Ovary (tissue), 9 donors: ENCODE results near the gene CITED4. TPM values are rescaled to one million over a fixed set of nuclear protein-coding genes. Genes with fewer than 3 reads are reported as not detected.

Source experiments
- DNase-seq, 5 donors: peaks; one replicate each; pipeline ENCODE4 v3.0.0-alpha.2; 2019 to 2020
- H3K27ac ChIP-seq, 2 donors: fragments of 200-600 bp; one replicate each; pipeline versions ENCODE4 v1.5.1 to v1.8.0; 2019 to 2022
- H3K27me3 ChIP-seq: fragments of 200-600 bp; one replicate; pipeline ENCODE4 v1.8.0; 2022
- H3K36me3 ChIP-seq: fragments of 200-600 bp; sonication (generic); one replicate; pipeline ENCODE4 v1.5.1; 2019
- H3K4me1 ChIP-seq: one replicate; pipeline ENCODE4 v1.8.1; 2013; ENCODE audit warnings: mild to moderate bottlenecking, moderate library complexity; ENCODE audit not compliant: insufficient read depth
- H3K4me3 ChIP-seq: fragments of 200-600 bp; sonication (generic); one replicate; pipeline ENCODE4 v1.5.1; 2017
- H3K9me3 ChIP-seq, 2 donors: fragments of 200-600 bp in 1 of 2; sonication (generic) in 1 of 2; one replicate each; pipeline versions ENCODE4 v1.5.1 to v1.8.1; 2013 to 2019; ENCODE audit warnings: mild to moderate bottlenecking in 1 of 2, moderate library complexity in 1 of 2
- CTCF ChIP-seq, 3 donors: fragments of 450-650 bp in 2 of 3; fragments of 200-600 bp in 1 of 3; IDR thresholded peaks; one replicate each; pipeline versions ENCODE4 v1.5.1 to v1.8.0; 2016 to 2022; ENCODE audit warnings: antibody characterized with exemption in 3 of 3, mild to moderate bottlenecking in 1 of 3
- EP300 ChIP-seq: sonication (generic); formaldehyde crosslinking; IDR thresholded peaks from one replicate; pipeline ENCODE4 v1.6.1; 2017; ENCODE audit warnings: antibody characterized with exemption
- POLR2A ChIP-seq: fragments of 450-650 bp; IDR thresholded peaks from one replicate; pipeline ENCODE4 v1.6.1; 2017; ENCODE audit warnings: antibody characterized with exemption, mild to moderate bottlenecking, moderate library complexity
- WGBS, 3 donors: extraction: QIAGEN DNeasy Blood & Tissue Kit in 1 of 3; methylation state at CpG; one replicate each; pipeline versions ENCODE4 v1.1.5 to v1.1.7; 2013 to 2017; 5-methylcytosine and 5-hydroxymethylcytosine counted together
- intact Hi-C, 4 donors: fragments of 100-400 bp; cut with DNase I; formaldehyde crosslinking; loops; one replicate each; pipeline versions ENCODE4 v1.11.0 to v1.15.1; 2022 to 2023
- polyA plus RNA-seq, 2 donors: library from polyadenylated mRNA; stranded (reverse); fragments of 200-250 nt in 1 of 2; fragments of 350-450 nt in 1 of 2; fragmentation: Illumina TruSeq in 1 of 2; extraction: RNeasy Lipid Tissue Mini Kit (QIAGEN cat#74804) in 1 of 2; gene quantifications; one replicate each; pipeline ENCODE4 v1.2.3, GENCODE V29; 2013 to 2014
- total RNA-seq, 7 donors: library from RNA; depleted of rRNA in 2 of 7; stranded (reverse); fragments of >200 nt in 2 of 7; fragmentation: NEBNext Ultra II Directional in 3 of 7; extraction: Animal tissue kit (Norgen Biotek cat#: 25700) in 3 of 7; gene quantifications; one replicate each; pipeline versions ENCODE4 v1.1.0 to v1.2.4, GENCODE V29; 2016 to 2023
- donor health status: DM: no; HTN: no; CAD: no; lungs with moderate emphysema.
- donor health status: DM: no; HTN: no; CAD: no.
- donor health status: Bipolar disorder and iron deficiency.
- donor health status: DM: yes; HTN: yes; CAD: no.
- donor health status: DM: no; HTN: no; CAD: no.
- donor health status: DM: yes; HTN: yes; CAD: no.

The CITED4 gene
- total and polyA plus RNA-seq, 9 donors = 0.75 to 149 (median 24.2) TPM

GRCh38 chr1:40847023-40847745 lies 15.0 kb downstream of the CITED4 start:
- WGBS, 3 donors = 84 to 93% (median 91%) methylated on average over 6 of the region's 6 CpGs
- DNase-seq = no peak

GRCh38 chr1:40845895-40846294 lies 16.3 kb downstream of the CITED4 start:
- TF ChIP-seq POLR2A (no peak), CTCF (IDR thresholded peaks at IDR 0.05) (no peak), EP300 (no peak)
- H3K27me3 ChIP-seq = no peaks in the 10 kb centered on the region
- no peak for DNase-seq
- intact Hi-C loops = loop anchor here in 3 of 4 donors (5.0 to 10.0 kb wide), 4 partner anchors 61 to 251 kb away; partner anchors contain the start of gene KCNQ4 (in 1 of the 3)
- no peak overlapping the region for H3K27ac ChIP-seq
- no peaks in the 10 kb centered on the region for H3K9me3 ChIP-seq
- 95 to 98% (median 96%) methylated on average over 1 of the region's 1 CpG for WGBS, 3 donors
- H3K4me3 ChIP-seq = no peak overlapping the region
- H3K4me1 ChIP-seq = no peaks in the 10 kb centered on the region
- H3K36me3 ChIP-seq = no peaks in the 10 kb centered on the region

More at GRCh38 chr1:40847023-40847745, 15.0 kb downstream of the CITED4 start:
- TF ChIP-seq CTCF (IDR thresholded peaks at IDR 0.05) = no peak
- TF ChIP-seq EP300 = no peak
- no peak for TF ChIP-seq POLR2A
- no peaks in the 10 kb centered on the region for H3K36me3 ChIP-seq
- no peaks in the 10 kb centered on the region for H3K4me1 ChIP-seq
- H3K27me3 ChIP-seq = no peaks in the 10 kb centered on the region
- H3K27ac ChIP-seq = no peak overlapping the region
- no peak overlapping the region for H3K4me3 ChIP-seq
- no peaks in the 10 kb centered on the region for H3K9me3 ChIP-seq
- intact Hi-C loops = loop anchor here in 3 of 4 donors (5.0 to 10.0 kb wide), 4 partner anchors 62 to 252 kb away; partner anchors contain the start of gene KCNQ4 (in 1 of the 3)

GRCh38 chr1:40844887-40845878 lies 17.0 kb downstream of the CITED4 start:
- no peak overlapping the region for H3K27ac ChIP-seq
- intact Hi-C loops = loop anchor here in 3 of 4 donors (5.0 to 10.0 kb wide), 5 partner anchors 60 to 250 kb away; partner anchors contain the start of gene KCNQ4 (in 1 of the 3)
- WGBS, 3 donors = 58 to 67% (median 66%) methylated on average over 9 of the region's 9 CpGs
- no peak overlapping the region for H3K4me3 ChIP-seq
- DNase-seq = no peak
- no peaks in the 10 kb centered on the region for H3K4me1 ChIP-seq
- no peaks in the 10 kb centered on the region for H3K36me3 ChIP-seq
- H3K27me3 ChIP-seq = no peaks in the 10 kb centered on the region
- TF ChIP-seq EP300 (no peak), POLR2A (no peak), CTCF (IDR thresholded peaks at IDR 0.05) (no peak)
- no peaks in the 10 kb centered on the region for H3K9me3 ChIP-seq

- 75 to 80% (median 79%) methylated on average over 5 of the region's 5 CpGs for WGBS, 3 donors
- Histone ChIP-seq H3K27ac (no peak overlapping the region), H3K4me3 (no peak overlapping the region), H3K36me3 (no peaks in the 10 kb centered on the region), H3K9me3 (no peaks in the 10 kb centered on the region), H3K4me1 (no peaks in the 10 kb centered on the region), H3K27me3 (no peaks in the 10 kb centered on the region)
- intact Hi-C loops = loop anchor here in 3 of 4 donors (5.0 to 10.0 kb wide), 4 partner anchors 59 to 249 kb away; partner anchors contain the start of gene KCNQ4 (in 1 of the 3)
- TF ChIP-seq POLR2A (no peak), EP300 (no peak), CTCF (IDR thresholded peaks at IDR 0.05) (no peak)
- no peak for DNase-seq
Measured at GRCh38 chr1:40844079-40844478, 18.1 kb downstream of the CITED4 start.
